Measurements from ENCODE around the gene CTXN1.
"Not testable (repeated sequence)": the region's sequence is repeated elsewhere in the genome, so short reads cannot be mapped to it uniquely, and the experiment has no call there.

The CTXN1 gene

GRCh38 chr19:7894612-7895309 lies 31.2 kb downstream of the CTXN1 start:
- TF ChIP-seq CTCF (IDR thresholded peaks at IDR 0.05; ENCODE audit: low read depth, low read length, missing control alignments) = no peak
- H3K4me3 ChIP-seq (ENCODE audit: low read depth, low read length) = no peak overlapping the region
- DNase-seq (ENCODE audit: low read depth) = no peak

GRCh38 chr19:7893362-7894101 lies 32.4 kb downstream of the CTXN1 start:
- DNase-seq (ENCODE audit: low read depth); H3K4me3 ChIP-seq (ENCODE audit: low read depth, low read length): not testable (repeated sequence)

- H3K4me3 ChIP-seq (ENCODE audit: low read depth, low read length) = no peak overlapping the region
- no peak for DNase-seq (ENCODE audit: low read depth)
- no peak for TF ChIP-seq CTCF (IDR thresholded peaks at IDR 0.05; ENCODE audit: low read depth, low read length, missing control alignments)
These were observed 37.1 kb downstream of the CTXN1 start for GRCh38 chr19:7888826-7889217.

GRCh38 chr19:7888145-7888825 lies 37.6 kb downstream of the CTXN1 start, which contains the start of gene LRRC8E:
Gene LRRC8E (plus strand): TSS chr19:7888510. CDS start chr19:7895604, 7,094 bp downstream.
- DNase-seq (ENCODE audit: low read depth) = no peak
- no peak for TF ChIP-seq CTCF (IDR thresholded peaks at IDR 0.05; ENCODE audit: low read depth, low read length, missing control alignments)
- H3K4me3 ChIP-seq (ENCODE audit: low read depth, low read length) = no peak within 1 kb of the TSS

- DNase-seq (ENCODE audit: low read depth) = no peak
- no peak overlapping the region for H3K4me3 ChIP-seq (ENCODE audit: low read depth, low read length)
- no peak for TF ChIP-seq CTCF (IDR thresholded peaks at IDR 0.05; ENCODE audit: low read depth, low read length, missing control alignments)
These were observed 38.4 kb downstream of the CTXN1 start for GRCh38 chr19:7887408-7888144.

GRCh38 chr19:7885818-7886217 lies 40.1 kb downstream of the CTXN1 start:
- no peak for DNase-seq (ENCODE audit: low read depth)
- no peak overlapping the region for H3K4me3 ChIP-seq (ENCODE audit: low read depth, low read length)
- no peak for TF ChIP-seq CTCF (IDR thresholded peaks at IDR 0.05; ENCODE audit: low read depth, low read length, missing control alignments)
